Measurements from ENCODE around the gene DBT.
A peak's percentile ranks its signal among the peaks of the same experiment; 100 is the strongest.
"Not testable (repeated sequence)": the region's sequence is repeated elsewhere in the genome, so short reads cannot be mapped to it uniquely, and the experiment has no call there.

The DBT gene

GRCh38 chr1:100250264-100250663, 630 bp upstream of the DBT start:
- no peak for TF ChIP-seq CTCF (IDR thresholded peaks at IDR 0.05; ENCODE audit: borderline replicate concordance, insufficient read depth, low read depth, low read length)
- peak overlapping the region; percentile 98 for H3K4me3 ChIP-seq (ENCODE audit: low read depth, low read length)

GRCh38 chr1:100249155-100249536, 488 bp downstream of the DBT start:
- TF ChIP-seq CTCF (IDR thresholded peaks at IDR 0.05; ENCODE audit: borderline replicate concordance, insufficient read depth, low read depth, low read length) = no peak
- peak overlapping the region; percentile 98 for H3K4me3 ChIP-seq (ENCODE audit: low read depth, low read length)

GRCh38 chr1:100246738-100247137, 2.9 kb downstream of the DBT start:
- no peak overlapping the region for H3K4me3 ChIP-seq (ENCODE audit: low read depth, low read length)
- TF ChIP-seq CTCF (IDR thresholded peaks at IDR 0.05; ENCODE audit: borderline replicate concordance, insufficient read depth, low read depth, low read length) = no peak

- no peak for TF ChIP-seq CTCF (IDR thresholded peaks at IDR 0.05; ENCODE audit: borderline replicate concordance, insufficient read depth, low read depth, low read length)
These were observed 9.0 kb downstream of the DBT start for GRCh38 chr1:100240631-100241030.

GRCh38 chr1:100239961-100240360, 9.7 kb downstream of the DBT start:
- no peak for TF ChIP-seq CTCF (IDR thresholded peaks at IDR 0.05; ENCODE audit: borderline replicate concordance, insufficient read depth, low read depth, low read length)
- H3K4me3 ChIP-seq (ENCODE audit: low read depth, low read length) = no peak overlapping the region

More at GRCh38 chr1:100240631-100241030, 9.0 kb downstream of the DBT start:
- H3K4me3 ChIP-seq (ENCODE audit: low read depth, low read length) = no peak overlapping the region

GRCh38 chr1:100237091-100237490, 12.5 kb downstream of the DBT start:
- TF ChIP-seq CTCF (IDR thresholded peaks at IDR 0.05; ENCODE audit: borderline replicate concordance, insufficient read depth, low read depth, low read length) = no peak
- H3K4me3 ChIP-seq (ENCODE audit: low read depth, low read length) = no peak overlapping the region

- no peak overlapping the region for H3K4me3 ChIP-seq (ENCODE audit: low read depth, low read length)
- no peak for TF ChIP-seq CTCF (IDR thresholded peaks at IDR 0.05; ENCODE audit: borderline replicate concordance, insufficient read depth, low read depth, low read length)
These were observed 15.2 kb downstream of the DBT start for GRCh38 chr1:100234432-100234831.

- not testable (repeated sequence) for H3K4me3 ChIP-seq (ENCODE audit: low read depth, low read length)
These were observed 16.1 kb downstream of the DBT start for GRCh38 chr1:100233566-100233965.

Data from GM12875 (cell line).